GM12878 (cell line): ENCODE data around the gene MEX3D. TPM values are rescaled to one million over a fixed set of nuclear protein-coding genes. Genes with fewer than 3 reads are reported as not detected.
A peak's percentile ranks its signal among the peaks of the same experiment; 100 is the strongest.

Source experiments
- ATAC-seq: fragments of 200-7000 bp; cut with Tn5 transposase; 3 replicates; pipeline ENCODE4 v1.9.1; 2020; ENCODE audit warnings: mild to moderate bottlenecking, moderate library complexity
- BruUV-seq: library from RNA; stranded (reverse); fragments of 400-500 nt; replicated peaks from 2 replicates; lab custom pipeline; 2021; lab: Mats Ljungman, UMichigan
- CTCF ChIA-PET: fragments of 300-600 bp; sonication (Branson Sonifier 250); formaldehyde crosslinking; extraction: SDS; loops from one replicate; lab custom pipeline; 2021; ENCODE audit warnings: inconsistent platforms; lab: Yijun Ruan, JAX
- POLR2A ChIA-PET: fragments of 350-600 bp; formaldehyde crosslinking; extraction: SDS; loops from one replicate; lab custom pipeline; 2021; ENCODE audit warnings: inconsistent platforms; lab: Charles Lee
- RAD21 ChIA-PET: fragments of 300-600 bp; sonication (Branson Sonifier 250); formaldehyde crosslinking; loops from one replicate; lab custom pipeline; 2023; ENCODE audit warnings: antibody characterized with exemption; ENCODE audit not compliant: unreplicated experiment; lab: Charles Lee
- SMC1A ChIA-PET: fragments of 300-600 bp; sonication (Branson Sonifier 250); formaldehyde crosslinking; loops from one replicate; lab custom pipeline; 2023; ENCODE audit not compliant: unreplicated experiment, uncharacterized antibody; lab: Charles Lee
- DNase-seq: peaks from one replicate; pipeline ENCODE4 v3.0.0-alpha.2; 2011; ENCODE audit warnings: low read depth, low spot score
- FAIRE-seq: peaks from 3 replicates; lab custom pipeline; 2011; peaks lifted over from hg19 to GRCh38; lab: Jason Lieb, UNC
- H2AFZ ChIP-seq: 2 replicates; pipeline ENCODE4 v1.6.0; 2011; ENCODE audit warnings: low read depth, low read length, control low read depth; ENCODE audit not compliant: control insufficient read depth
- H3K27ac ChIP-seq: 2 replicates; pipeline ENCODE4 v1.5.1; 2011; ENCODE audit warnings: control low read depth; ENCODE audit not compliant: control insufficient read depth, insufficient read depth
- H3K27me3 ChIP-seq, 2 experiments: replicated peaks in 1 of 2; 2 replicates each; pipeline versions ENCODE4 v1.6.0 to v1.6.1; 2011; ENCODE audit warnings: low read length in 1 of 2; ENCODE audit not compliant: control insufficient read depth in 2 of 2, insufficient read depth in 2 of 2
- H3K36me3 ChIP-seq, 2 experiments: 2 replicates each; pipeline ENCODE4 v1.5.1; 2011; ENCODE audit warnings: low read length in 1 of 2; ENCODE audit not compliant: control insufficient read depth in 2 of 2, insufficient read depth in 2 of 2
- H3K4me1 ChIP-seq: 2 replicates; pipeline ENCODE4 v1.6.1; 2011; ENCODE audit warnings: mild to moderate bottlenecking, low read length, moderate library complexity, mixed read lengths; ENCODE audit not compliant: control insufficient read depth, insufficient read depth
- H3K4me2 ChIP-seq: 2 replicates; pipeline ENCODE4 v1.6.0; 2011; ENCODE audit warnings: control low read depth; ENCODE audit not compliant: control insufficient read depth, insufficient read depth
- H3K4me3 ChIP-seq: fragments of 200-600 bp; sonication (generic); 2 replicates; pipeline ENCODE4 v1.5.1; 2016
- H3K79me2 ChIP-seq: 2 replicates; pipeline ENCODE4 v1.6.0; 2011; ENCODE audit warnings: low read length; ENCODE audit not compliant: control insufficient read depth, insufficient read depth
- H3K9ac ChIP-seq: 2 replicates; pipeline ENCODE4 v1.8.0; 2011; ENCODE audit warnings: low read length, control low read depth, mixed read lengths; ENCODE audit not compliant: control insufficient read depth, insufficient read depth
- H3K9me3 ChIP-seq: replicated peaks from 3 replicates; pipeline ENCODE4 v1.5.1; 2011; ENCODE audit warnings: mild to moderate bottlenecking, low read length; ENCODE audit not compliant: control insufficient read depth, insufficient read depth
- H4K20me1 ChIP-seq: 2 replicates; pipeline ENCODE4 v1.6.0; 2011; ENCODE audit not compliant: control insufficient read depth, insufficient read depth
- ASH2L ChIP-seq: fragments of 300-600, 200-600 bp; sonication (generic); IDR thresholded peaks from 2 replicates; pipeline ENCODE4 v1.6.1; 2017; ENCODE audit warnings: low read depth, mild to moderate bottlenecking, borderline replicate concordance
- CTCF ChIP-seq, 3 experiments: IDR thresholded peaks in 2 of 3; conservative IDR thresholded peaks in 1 of 3; 2 replicates each; pipeline ENCODE4 v1.5.1; 2011; ENCODE audit warnings: low read depth in 3 of 3, low read length in 3 of 3, mild to moderate bottlenecking in 3 of 3, control low read depth in 2 of 3, moderate library complexity in 2 of 3, inconsistent platforms in 1 of 3, mixed read lengths in 1 of 3; ENCODE audit not compliant: control insufficient read depth in 2 of 3, insufficient read depth in 1 of 3; ENCODE audit errors: extremely low read depth in 1 of 3
- GATAD2B ChIP-seq: fragments of 450-650 bp; conservative IDR thresholded peaks from 2 replicates; pipeline ENCODE4 v1.6.1; 2017; ENCODE audit warnings: low read depth, mild to moderate bottlenecking, moderate library complexity
- HDAC2 ChIP-seq: fragments of 200-600 bp; sonication (generic); IDR thresholded peaks from 2 replicates; pipeline ENCODE4 v1.6.1; 2017
- RELA ChIP-seq: fragments of 450-650 bp; IDR thresholded peaks from 2 replicates; pipeline ENCODE4 v1.8.0; 2014; ENCODE audit warnings: borderline replicate concordance; ENCODE audit not compliant: partially characterized antibody
- STAT1 ChIP-seq: fragments of 450-650 bp; conservative IDR thresholded peaks from 2 replicates; pipeline ENCODE4 v1.6.1; 2014; ENCODE audit warnings: antibody characterized with exemption, mild to moderate bottlenecking
- WRNIP1 ChIP-seq: IDR thresholded peaks from 2 replicates; pipeline ENCODE4 v1.6.1; 2011; ENCODE audit warnings: low read depth, low read length, improper control_type of control experiment, borderline replicate concordance
- ZZZ3 ChIP-seq: IDR thresholded peaks from 2 replicates; pipeline ENCODE4 v1.6.1; 2011; ENCODE audit warnings: low read depth; ENCODE audit not compliant: control insufficient read depth, insufficient read length
- WGBS: methylation state at CpG from one replicate; pipeline ENCODE4 v1.1.6; 2016; ENCODE audit warnings: low lambda C conversion rate; ENCODE audit not compliant: insufficient replicate concordance, insufficient coverage; ENCODE audit errors: missing lambda C conversion rate; 5-methylcytosine and 5-hydroxymethylcytosine counted together
- in situ Hi-C: fragments of 300-500 bp; cut with MboI; formaldehyde crosslinking; loops from 9 replicates; pipeline ENCODE4 v1.14.3; 2018; ENCODE audit warnings: mixed read lengths
- intact Hi-C: fragments of 100-400 bp; cut with micrococcal nuclease; formaldehyde crosslinking; loops from one replicate; pipeline ENCODE4 v1.14.2; 2022; ENCODE audit not compliant: unreplicated experiment
- polyA plus RNA-seq, 11 experiments: library from polyadenylated mRNA; depleted of rRNA in 4 of 11; unstranded in 6 of 11; stranded (reverse) in 5 of 11; fragments of >200 nt; fragmentation: Nextera tagmentation in 4 of 11; fragmentation: Illumina TruSeq in 1 of 11; extraction: Ambion mirVana in 4 of 11; extraction: Trizol in 1 of 11; gene quantifications; 1 replicate in 1 of 11; 2 replicates in 10 of 11; pipeline versions ENCODE4 v1.2.1 to v1.2.3, GENCODE V29; 2011 to 2016; ENCODE audit warnings: inconsistent platforms in 2 of 11, missing spikeins in 2 of 11, low read depth in 1 of 11
- total RNA-seq, 4 experiments: library from RNA; depleted of rRNA in 3 of 4; stranded (reverse); fragments of >200 nt in 3 of 4; fragmentation: Illumina TruSeq in 1 of 4; extraction: Trizol in 1 of 4; gene quantifications; 2 replicates each; pipeline versions ENCODE4 v1.2.1 to v1.2.3, GENCODE V29; 2013 to 2021
- TF ChIP-seq, protein P1 (sequence below): IDR thresholded peaks from 2 replicates; pipeline ENCODE4 v1.6.1; 2012; ENCODE audit warnings: low read depth, low read length, improper control_type of control experiment
- TF ChIP-seq, protein P2 (sequence below): fragments of 450-650 bp; formaldehyde crosslinking; IDR thresholded peaks from 2 replicates; pipeline ENCODE4 v1.5.0; 2022; ENCODE audit warnings: mild to moderate bottlenecking, missing genetic modification characterization

The MEX3D gene
- total and polyA plus RNA-seq, 10 of the 15 experiments (the other 5 are each of a cell fraction or from before 2014, with no cell fraction given) = 0.18 to 6.8 (median 0.81) TPM

DNA sequence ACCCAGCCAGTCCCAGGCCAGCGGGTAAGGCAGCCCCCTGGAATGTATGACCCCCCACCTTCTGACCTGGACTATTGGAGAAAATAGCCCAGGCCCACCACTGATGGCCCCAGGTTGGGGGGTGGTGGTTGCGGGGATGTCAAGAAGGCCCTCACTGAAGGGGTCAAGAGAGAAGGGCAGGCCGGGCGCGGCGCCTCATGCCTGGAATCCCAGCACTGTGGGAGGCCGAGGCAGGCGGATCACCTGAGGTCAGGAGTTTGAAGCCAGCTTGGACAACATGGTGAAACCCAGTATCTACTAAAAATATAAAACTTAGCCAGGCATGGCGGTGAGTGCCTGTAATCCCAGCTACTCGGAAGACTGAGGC, 53.8 kb downstream of the MEX3D start:
- Histone ChIP-seq H4K20me1 (no peaks in the 10 kb centered on the region), H3K4me1 (no peaks in the 10 kb centered on the region), H3K27me3 (no peaks in the 10 kb centered on the region; a peak in 1 of 4 replicates), H3K9me3 (no peaks in the 10 kb centered on the region), H3K4me2 (no peak overlapping the region), H2AFZ (no peak overlapping the region), H3K9ac (no peak overlapping the region), H3K27ac (no peak overlapping the region), H3K79me2 (no peaks in the 10 kb centered on the region), H3K4me3 (no peak overlapping the region), H3K36me3 (no peaks in the 10 kb centered on the region)
- BruUV-seq = no TSS peak
- RAD21 ChIA-PET = no interaction called here
- CTCF ChIA-PET = interaction anchor here (0.9 kb wide), 1 partner anchor 12 kb away, joined by 4 read pairs; no protein-coding TSS in a partner anchor
- POLR2A ChIA-PET = no interaction called here
- in situ Hi-C loops = no loop called here
- DNase-seq = no peak
- no peak for FAIRE-seq
- 58% methylated on average over 10 of the region's 10 CpGs for WGBS
- no peak for TF ChIP-seq ZZZ3
- TF ChIP-seq WRNIP1 = no peak
- TF ChIP-seq HDAC2 = no peak
- TF ChIP-seq RELA = no peak
- TF ChIP-seq, protein P1, sequence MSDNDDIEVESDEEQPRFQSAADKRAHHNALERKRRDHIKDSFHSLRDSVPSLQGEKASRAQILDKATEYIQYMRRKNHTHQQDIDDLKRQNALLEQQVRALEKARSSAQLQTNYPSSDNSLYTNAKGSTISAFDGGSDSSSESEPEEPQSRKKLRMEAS = no peak
- no peak for ATAC-seq
- SMC1A ChIA-PET = no interaction called here
- intact Hi-C loops = no loop called here

- intact Hi-C loops = no loop called here
- Histone ChIP-seq H3K4me3 (no peak overlapping the region; the same call in 1 of the 2 replicates), H3K9me3 (no peaks in the 10 kb centered on the region), H3K27me3 (no peaks in the 10 kb centered on the region; a peak in 1 of 4 replicates), H3K27ac (no peak overlapping the region), H3K79me2 (no peaks in the 10 kb centered on the region), H3K4me2 (peak overlapping the region; percentile 77), H4K20me1 (no peaks in the 10 kb centered on the region), H2AFZ (no peak overlapping the region), H3K36me3 (no peaks in the 10 kb centered on the region), H3K4me1 (no peaks in the 10 kb centered on the region), H3K9ac (no peak overlapping the region)
- WGBS = 7% methylated on average over 34 of the region's 52 CpGs
- in situ Hi-C loops = no loop called here
- ChIA-PET CTCF (no interaction called here), POLR2A (no interaction called here), RAD21 (no interaction called here), SMC1A (no interaction called here)
- ATAC-seq = peak; percentile 88
- no TSS peak for BruUV-seq
- FAIRE-seq = no peak
- no peak for DNase-seq
- TF ChIP-seq STAT1 (no peak), ASH2L (no peak), CTCF (IDR thresholded peaks at IDR 0.05 in 2 of 3, conservative IDR thresholded peaks at IDR 0.05 in 1 of 3; ENCODE audit: control insufficient read depth in 2 of 3, extremely low read depth in 1 of 3, insufficient read depth in 1 of 3, low read depth in 3 of 3, low read length in 3 of 3) (peak; percentile 57 to 76 (median 58)), WRNIP1 (no peak), GATAD2B (no peak)
- TF ChIP-seq, protein P2, sequence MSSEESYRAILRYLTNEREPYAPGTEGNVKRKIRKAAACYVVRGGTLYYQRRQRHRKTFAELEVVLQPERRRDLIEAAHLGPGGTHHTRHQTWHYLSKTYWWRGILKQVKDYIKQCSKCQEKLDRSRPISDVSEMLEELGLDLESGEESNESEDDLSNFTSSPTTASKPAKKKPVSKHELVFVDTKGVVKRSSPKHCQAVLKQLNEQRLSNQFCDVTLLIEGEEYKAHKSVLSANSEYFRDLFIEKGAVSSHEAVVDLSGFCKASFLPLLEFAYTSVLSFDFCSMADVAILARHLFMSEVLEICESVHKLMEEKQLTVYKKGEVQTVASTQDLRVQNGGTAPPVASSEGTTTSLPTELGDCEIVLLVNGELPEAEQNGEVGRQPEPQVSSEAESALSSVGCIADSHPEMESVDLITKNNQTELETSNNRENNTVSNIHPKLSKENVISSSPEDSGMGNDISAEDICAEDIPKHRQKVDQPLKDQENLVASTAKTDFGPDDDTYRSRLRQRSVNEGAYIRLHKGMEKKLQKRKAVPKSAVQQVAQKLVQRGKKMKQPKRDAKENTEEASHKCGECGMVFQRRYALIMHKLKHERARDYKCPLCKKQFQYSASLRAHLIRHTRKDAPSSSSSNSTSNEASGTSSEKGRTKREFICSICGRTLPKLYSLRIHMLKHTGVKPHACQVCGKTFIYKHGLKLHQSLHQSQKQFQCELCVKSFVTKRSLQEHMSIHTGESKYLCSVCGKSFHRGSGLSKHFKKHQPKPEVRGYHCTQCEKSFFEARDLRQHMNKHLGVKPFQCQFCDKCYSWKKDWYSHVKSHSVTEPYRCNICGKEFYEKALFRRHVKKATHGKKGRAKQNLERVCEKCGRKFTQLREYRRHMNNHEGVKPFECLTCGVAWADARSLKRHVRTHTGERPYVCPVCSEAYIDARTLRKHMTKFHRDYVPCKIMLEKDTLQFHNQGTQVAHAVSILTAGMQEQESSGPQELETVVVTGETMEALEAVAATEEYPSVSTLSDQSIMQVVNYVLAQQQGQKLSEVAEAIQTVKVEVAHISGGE (CRISPR knock-in tag) = no peak
Observed at GRCh38 chr19:1513499-1514294, 54.4 kb downstream of the MEX3D start.
